ENCODE measurements around the gene PRRG2.

Gene PRRG2

DNA sequence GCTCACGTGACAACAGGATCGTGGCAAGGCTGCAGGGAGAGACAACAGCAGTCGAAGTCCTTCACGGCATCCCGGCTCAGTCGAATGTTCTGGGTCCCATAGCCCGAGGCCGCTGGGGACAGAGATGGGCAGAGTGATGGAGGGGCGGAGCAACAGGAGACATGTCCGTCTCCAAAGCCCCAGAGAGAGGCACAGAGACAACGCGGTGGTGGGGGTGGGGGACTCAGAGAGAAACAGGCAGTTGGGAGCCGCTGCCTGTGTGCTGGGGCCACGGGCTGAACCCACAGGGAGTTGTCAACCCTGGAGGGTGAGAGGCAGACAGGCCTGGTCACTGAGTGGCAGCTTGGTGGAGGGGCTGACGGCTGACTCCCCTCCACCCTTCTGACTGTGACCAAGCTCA lies 21.2 kb upstream of the PRRG2 start:
- Histone ChIP-seq H2AFZ (no peak overlapping the region), H3K36me3 (ENCODE audit: control insufficient read depth, insufficient read depth, low read length) (no peaks in the 10 kb centered on the region), H3K4me1 (no peaks in the 10 kb centered on the region), H3K27ac (no peak overlapping the region), H3K79me2 (peaks cover 25% of the 10 kb centered on the region), H3K4me3 (ENCODE audit: low read depth, low read length) (no peak overlapping the region), H3K4me2 (ENCODE audit: low read length) (no peak overlapping the region), H3K9ac (no peak overlapping the region), H3K9me3 (ENCODE audit: control insufficient read depth, low read length) (no peaks in the 10 kb centered on the region), H3K27me3 (ENCODE audit: control insufficient read depth, insufficient read depth, low read length) (no peaks in the 10 kb centered on the region)
- TF ChIP-seq, protein P1, sequence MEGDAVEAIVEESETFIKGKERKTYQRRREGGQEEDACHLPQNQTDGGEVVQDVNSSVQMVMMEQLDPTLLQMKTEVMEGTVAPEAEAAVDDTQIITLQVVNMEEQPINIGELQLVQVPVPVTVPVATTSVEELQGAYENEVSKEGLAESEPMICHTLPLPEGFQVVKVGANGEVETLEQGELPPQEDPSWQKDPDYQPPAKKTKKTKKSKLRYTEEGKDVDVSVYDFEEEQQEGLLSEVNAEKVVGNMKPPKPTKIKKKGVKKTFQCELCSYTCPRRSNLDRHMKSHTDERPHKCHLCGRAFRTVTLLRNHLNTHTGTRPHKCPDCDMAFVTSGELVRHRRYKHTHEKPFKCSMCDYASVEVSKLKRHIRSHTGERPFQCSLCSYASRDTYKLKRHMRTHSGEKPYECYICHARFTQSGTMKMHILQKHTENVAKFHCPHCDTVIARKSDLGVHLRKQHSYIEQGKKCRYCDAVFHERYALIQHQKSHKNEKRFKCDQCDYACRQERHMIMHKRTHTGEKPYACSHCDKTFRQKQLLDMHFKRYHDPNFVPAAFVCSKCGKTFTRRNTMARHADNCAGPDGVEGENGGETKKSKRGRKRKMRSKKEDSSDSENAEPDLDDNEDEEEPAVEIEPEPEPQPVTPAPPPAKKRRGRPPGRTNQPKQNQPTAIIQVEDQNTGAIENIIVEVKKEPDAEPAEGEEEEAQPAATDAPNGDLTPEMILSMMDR (IDR thresholded peaks at IDR 0.05): no peak

DNA sequence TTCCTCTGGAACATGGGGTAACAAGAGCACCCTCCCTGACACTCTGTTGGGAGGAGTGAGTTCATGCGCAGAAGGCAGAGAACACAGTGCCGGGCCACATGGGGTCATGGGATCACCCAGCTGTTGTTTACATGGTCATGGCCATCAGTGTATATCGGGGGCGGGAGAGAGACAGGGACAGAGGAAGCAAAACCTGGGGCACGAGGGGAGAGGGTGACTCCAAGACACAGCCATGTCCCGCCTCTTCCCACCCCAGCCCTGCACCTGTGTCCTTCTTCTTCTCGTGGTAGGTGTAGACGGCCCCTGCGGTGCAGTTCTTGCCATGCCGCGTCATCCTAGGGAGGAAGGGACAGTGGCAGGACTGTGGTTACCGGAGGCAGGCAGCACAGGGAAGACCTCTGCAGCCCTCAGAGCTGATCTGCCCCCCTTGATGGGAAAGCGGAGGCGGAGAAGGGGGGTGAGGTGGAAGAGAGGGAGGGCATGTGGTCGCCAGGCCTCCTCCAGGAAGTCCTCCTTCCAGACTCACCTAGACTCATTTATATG lies 20.7 kb upstream of the PRRG2 start:
- Histone ChIP-seq H3K9ac (no peak overlapping the region), H3K79me2 (peaks cover 28% of the 10 kb centered on the region), H3K4me2 (ENCODE audit: low read length) (no peak overlapping the region), H3K27me3 (ENCODE audit: control insufficient read depth, insufficient read depth, low read length) (no peaks in the 10 kb centered on the region), H3K36me3 (ENCODE audit: control insufficient read depth, insufficient read depth, low read length) (no peaks in the 10 kb centered on the region), H3K9me3 (ENCODE audit: control insufficient read depth, low read length) (no peaks in the 10 kb centered on the region), H3K4me1 (no peaks in the 10 kb centered on the region), H3K27ac (no peak overlapping the region), H3K4me3 (ENCODE audit: low read depth, low read length) (no peak overlapping the region), H2AFZ (no peak overlapping the region)
- TF ChIP-seq, protein P1 (IDR thresholded peaks at IDR 0.05): no peak

DNA sequence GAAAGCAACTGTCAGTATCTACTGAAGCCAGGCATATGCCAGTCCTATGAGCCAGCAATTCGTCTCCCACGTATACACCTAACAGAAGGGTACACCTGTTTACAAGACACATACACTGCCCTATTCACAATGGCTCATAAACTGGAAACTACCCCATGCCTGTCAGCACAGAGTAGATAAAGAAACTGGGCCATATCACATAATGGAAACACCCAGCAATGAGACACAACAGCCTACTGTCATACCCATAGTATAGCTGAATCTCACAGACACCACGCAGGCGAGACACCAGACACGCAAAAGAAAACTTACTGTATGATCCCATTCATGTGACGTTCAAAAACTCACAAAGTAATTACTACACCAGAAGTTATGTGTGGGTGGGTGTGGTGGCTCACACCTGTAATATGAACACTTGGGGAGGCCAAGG lies 16.5 kb upstream of the PRRG2 start:
- Histone ChIP-seq H3K4me3 (ENCODE audit: low read depth, low read length) (no peak overlapping the region), H3K36me3 (ENCODE audit: control insufficient read depth, insufficient read depth, low read length) (no peaks in the 10 kb centered on the region), H3K4me1 (no peaks in the 10 kb centered on the region), H3K27ac (no peak overlapping the region), H3K27me3 (ENCODE audit: control insufficient read depth, insufficient read depth, low read length) (no peaks in the 10 kb centered on the region), H3K9me3 (ENCODE audit: control insufficient read depth, low read length) (no peaks in the 10 kb centered on the region), H3K4me2 (ENCODE audit: low read length) (no peak overlapping the region), H3K79me2 (peaks cover 47% of the 10 kb centered on the region), H2AFZ (no peak overlapping the region), H3K9ac (no peak overlapping the region)
- TF ChIP-seq, protein P1 (IDR thresholded peaks at IDR 0.05): no peak

GRCh38 chr19:49565261-49565660 lies 15.9 kb upstream of the PRRG2 start:
- Histone ChIP-seq H3K4me2 (ENCODE audit: low read length) (no peak overlapping the region), H3K4me3 (ENCODE audit: low read depth, low read length) (no peak overlapping the region), H3K9me3 (ENCODE audit: control insufficient read depth, low read length) (no peaks in the 10 kb centered on the region), H2AFZ (no peak overlapping the region), H3K36me3 (ENCODE audit: control insufficient read depth, insufficient read depth, low read length) (no peaks in the 10 kb centered on the region), H3K9ac (no peak overlapping the region), H3K27me3 (ENCODE audit: control insufficient read depth, insufficient read depth, low read length) (no peaks in the 10 kb centered on the region), H3K27ac (no peak overlapping the region), H3K79me2 (peaks cover 53% of the 10 kb centered on the region), H3K4me1 (peaks cover under 1% of the 10 kb centered on the region)
- TF ChIP-seq, protein P1 (IDR thresholded peaks at IDR 0.05): no peak

DNA sequence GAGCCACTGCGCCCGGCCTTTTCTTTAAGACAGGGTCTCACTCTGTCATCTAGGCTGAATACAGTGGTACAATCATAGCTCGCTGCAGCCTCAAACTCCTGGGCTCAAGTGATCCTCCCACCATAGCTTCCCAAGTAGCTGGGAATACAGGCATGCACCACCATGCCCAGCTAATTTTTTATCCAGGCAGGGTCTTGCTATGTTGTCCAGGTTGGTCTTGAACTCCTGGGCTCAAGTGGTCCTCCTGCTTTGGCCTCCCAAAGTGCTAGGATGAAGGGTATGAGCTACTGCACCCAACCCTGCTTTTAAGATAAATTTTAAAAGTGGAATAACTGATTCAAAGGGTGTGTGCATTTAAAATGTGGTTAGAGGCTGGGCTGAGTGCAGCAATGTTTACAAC lies 14.8 kb upstream of the PRRG2 start:
- H3K9ac ChIP-seq: no peak overlapping the region
- no peak overlapping the region for H3K4me3 ChIP-seq (ENCODE audit: low read depth, low read length)
- no peaks in the 10 kb centered on the region for H3K27me3 ChIP-seq (ENCODE audit: control insufficient read depth, insufficient read depth, low read length)
- peaks cover 8% of the 10 kb centered on the region for H3K4me1 ChIP-seq
- no peaks in the 10 kb centered on the region for H3K9me3 ChIP-seq (ENCODE audit: control insufficient read depth, low read length)
- peaks cover 57% of the 10 kb centered on the region for H3K79me2 ChIP-seq
- H3K4me2 ChIP-seq (ENCODE audit: low read length): no peak overlapping the region
- TF ChIP-seq, protein P1 (IDR thresholded peaks at IDR 0.05): no peak
- H2AFZ ChIP-seq: no peak overlapping the region
- no peak overlapping the region for H3K27ac ChIP-seq
- H3K36me3 ChIP-seq (ENCODE audit: control insufficient read depth, insufficient read depth, low read length): no peaks in the 10 kb centered on the region
